MM.1S (cell line): Measurements from ENCODE around the gene APRT.

Experiments used
- CTCF ChIP-seq: fragments of 300-600 bp; sonication (generic); IDR thresholded peaks from 2 replicates; pipeline ENCODE4 v1.5.1; 2016; ENCODE audit warnings: antibody characterized with exemption, low read length, mixed read lengths
- EZH2 ChIP-seq: fragments of 300-600 bp; sonication (generic); optimal IDR thresholded peaks from 2 replicates; pipeline ENCODE3; 2017; ENCODE audit warnings: low read depth, mild to moderate bottlenecking, antibody characterized with exemption, low read length, mixed read lengths
- EZH2phosphoT487 ChIP-seq: fragments of 300-600 bp; sonication (generic); IDR thresholded peaks from 2 replicates; pipeline ENCODE4 v1.6.1; 2018; ENCODE audit warnings: antibody characterized with exemption, low read length

- TF ChIP-seq CTCF: no peak
- TF ChIP-seq EZH2phosphoT487: no peak
- TF ChIP-seq EZH2: no peak
Observed at GRCh38 chr16:88792668-88793250, 19.0 kb downstream of the APRT start.
